ENCODE results near the gene USP25.

GRCh38 chr21:15795533-15795932, 65.8 kb downstream of the USP25 start:
- TF ChIP-seq YY1 (IDR thresholded peaks at IDR 0.05; ENCODE audit: insufficient read depth, insufficient read length) = no peak
- TF ChIP-seq SUZ12 (IDR thresholded peaks at IDR 0.05; ENCODE audit: extremely low read depth, insufficient read depth, insufficient read length) = no peak
- no peak for TF ChIP-seq ZNF274 (IDR thresholded peaks at IDR 0.05; ENCODE audit: low read depth, low read length)

Data from NT2/D1 (cell line).